GM19455 (cell line): ENCODE measurements around the gene PSG6.
"Not testable (repeated sequence)": the region's sequence is repeated elsewhere in the genome, so short reads cannot be mapped to it uniquely, and the experiment has no call there.

Experiments used
- ATAC-seq: cut with Tn5 transposase; IDR thresholded peaks from one replicate; pipeline ENCODE4 v1.9.1; 2021; ENCODE audit not compliant: unreplicated experiment

The PSG6 gene

DNA sequence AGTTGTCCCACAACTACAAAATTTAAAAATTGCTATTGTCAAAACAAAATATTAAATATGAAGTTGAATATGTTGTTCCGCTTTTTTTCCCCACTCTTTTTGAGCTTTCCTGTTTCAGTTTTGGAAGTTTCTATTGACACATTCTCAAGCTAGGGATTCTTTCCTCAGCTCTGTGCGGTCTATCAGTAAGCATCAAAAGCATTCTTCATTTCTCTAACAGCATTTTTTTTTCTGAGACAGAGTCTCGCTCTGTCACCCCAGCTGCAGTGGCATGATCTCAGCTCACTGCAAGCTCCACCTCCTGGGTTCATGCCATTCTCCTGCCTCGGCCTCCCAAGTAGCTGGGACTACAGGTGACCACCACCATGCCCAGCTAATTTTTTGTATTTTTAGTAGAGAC, 4.8 kb downstream of the PSG6 start:
- ATAC-seq: not testable (repeated sequence)

DNA sequence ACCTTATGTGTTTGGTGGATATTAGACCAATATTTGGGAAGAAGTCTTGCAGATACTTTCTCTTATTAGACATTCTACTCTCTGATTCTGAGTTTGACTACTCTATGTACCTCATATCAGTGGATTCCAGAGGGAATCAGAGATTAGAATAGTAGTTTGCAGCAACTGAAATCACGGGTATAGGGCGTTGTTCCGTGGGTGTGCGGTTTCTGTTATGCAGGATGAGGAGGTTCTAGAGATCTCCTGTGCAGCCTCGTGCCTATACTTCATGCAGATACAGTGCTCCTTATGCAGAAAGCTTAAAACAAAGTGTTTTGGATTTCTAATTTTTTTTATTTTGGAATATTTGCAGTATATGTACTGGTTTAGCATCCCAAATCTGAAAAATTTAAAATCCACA, 6.0 kb downstream of the PSG6 start:
- not testable (repeated sequence) for ATAC-seq

DNA sequence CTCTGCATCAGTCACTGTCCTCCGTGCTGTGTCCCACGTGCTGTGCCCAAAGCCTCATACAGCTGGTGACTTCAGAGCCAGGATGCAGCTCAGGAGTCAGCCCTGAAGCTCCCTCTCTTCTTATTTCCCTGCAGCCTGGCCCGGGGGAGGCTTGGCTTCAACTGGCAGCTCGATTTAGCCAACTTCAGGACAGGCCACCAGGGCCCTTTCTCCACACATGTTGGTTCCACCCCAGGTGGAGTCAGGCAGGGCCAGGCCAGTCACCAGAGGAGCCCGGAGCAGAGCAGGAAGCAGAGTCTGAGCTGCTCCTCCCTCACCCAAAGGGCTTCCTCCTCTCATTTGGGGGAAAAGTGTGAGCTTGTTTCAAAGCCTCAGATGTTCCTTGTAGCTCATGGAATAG, 11.5 kb downstream of the PSG6 start:
- not testable (repeated sequence) for ATAC-seq

DNA sequence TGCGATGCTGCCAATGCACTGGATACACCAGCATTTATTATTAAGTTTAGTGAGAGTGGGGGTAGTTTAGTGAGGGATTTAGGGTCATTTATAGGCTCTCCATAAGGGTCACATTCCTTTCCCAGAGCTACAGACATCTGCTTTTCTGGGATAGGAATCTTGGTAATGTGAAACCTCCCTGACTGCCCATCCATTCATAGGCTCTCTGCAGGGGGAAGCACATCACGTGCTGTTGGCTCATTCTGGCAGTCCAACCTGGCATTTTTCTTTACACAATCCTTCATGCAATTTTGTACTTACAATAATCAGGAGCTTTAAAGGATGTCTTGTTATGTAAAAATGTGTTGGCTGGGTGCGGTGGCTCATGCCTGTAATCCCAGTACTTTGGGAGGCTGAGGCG, 17.1 kb downstream of the PSG6 start:
- not testable (repeated sequence) for ATAC-seq

DNA sequence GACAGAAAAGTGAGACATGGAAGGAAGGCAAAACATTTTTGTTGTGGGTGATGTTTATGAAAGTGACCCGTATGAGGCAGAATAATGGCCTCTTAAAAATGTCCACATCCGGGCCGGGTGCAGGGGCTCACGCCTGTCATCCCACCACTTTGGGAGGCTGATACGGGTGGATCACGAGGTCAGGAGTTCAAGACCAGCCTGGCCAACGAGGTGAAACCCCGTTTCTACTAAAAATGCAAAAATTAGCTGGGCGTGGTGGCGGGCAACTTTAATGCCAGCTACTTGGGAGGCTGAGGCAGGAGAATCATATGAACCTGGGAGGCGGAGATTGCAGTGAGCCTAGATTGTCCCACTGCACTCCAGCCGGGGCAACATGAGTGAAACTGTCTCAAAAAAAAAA, 18.0 kb downstream of the PSG6 start:
- ATAC-seq: not testable (repeated sequence)

DNA sequence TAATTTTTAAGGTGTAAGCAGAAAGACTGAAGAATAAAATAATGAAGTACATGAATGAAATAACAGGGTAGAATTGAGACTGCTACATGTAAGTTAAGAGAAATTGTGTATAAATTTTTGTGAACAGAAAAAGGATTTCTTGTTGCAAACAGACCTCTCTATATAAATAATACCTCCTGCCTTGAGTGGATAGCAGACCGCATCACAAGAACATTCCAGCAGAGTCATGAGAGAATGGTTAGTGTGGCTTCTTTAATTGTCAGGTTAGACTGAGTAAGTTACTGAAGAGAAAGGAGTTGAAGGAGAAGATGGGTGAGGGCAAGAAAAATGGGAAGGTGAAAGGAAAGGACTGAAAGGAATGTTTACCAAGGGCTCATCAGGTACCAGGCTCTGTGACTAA, 18.6 kb downstream of the PSG6 start:
- not testable (repeated sequence) for ATAC-seq

DNA sequence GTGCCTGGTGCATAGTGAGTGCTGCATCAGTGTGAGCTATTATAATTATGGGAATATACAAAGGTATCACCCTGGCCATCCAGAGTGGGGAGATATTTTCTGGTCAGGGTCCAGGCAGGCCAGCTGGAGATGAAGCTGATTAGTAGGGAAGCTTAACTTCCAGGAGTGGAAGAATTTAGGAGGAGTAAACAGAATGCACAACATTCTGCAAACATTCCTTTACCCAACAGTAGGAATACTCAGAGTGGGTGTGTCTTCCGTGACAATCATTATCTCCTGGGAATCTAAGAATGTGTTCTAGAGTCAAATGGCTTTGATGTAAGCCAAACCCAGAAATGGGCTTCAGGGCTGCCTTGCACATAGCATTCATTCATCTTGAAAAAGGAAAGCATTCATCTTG, 19.0 kb downstream of the PSG6 start:
- ATAC-seq: not testable (repeated sequence)

DNA sequence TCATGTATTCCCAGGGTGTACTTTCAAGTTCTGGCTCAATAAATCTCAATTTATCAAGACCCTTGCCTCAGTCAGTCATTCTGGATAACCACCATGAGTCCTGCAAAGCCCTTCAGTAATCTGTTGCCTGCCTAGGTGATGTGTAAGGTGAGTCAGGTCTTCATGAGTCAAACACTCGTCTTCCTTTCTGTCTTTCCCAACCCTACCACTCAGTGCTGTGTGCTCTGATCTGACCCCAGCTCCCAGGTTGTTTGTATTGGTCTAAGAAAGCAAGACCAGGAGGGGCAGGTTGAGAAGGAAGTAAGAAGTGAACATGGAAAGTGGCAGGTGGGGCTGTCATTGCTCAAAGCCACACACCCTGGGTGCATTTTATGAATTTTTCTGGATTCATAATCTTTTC, 20.0 kb downstream of the PSG6 start:
- not testable (repeated sequence) for ATAC-seq

DNA sequence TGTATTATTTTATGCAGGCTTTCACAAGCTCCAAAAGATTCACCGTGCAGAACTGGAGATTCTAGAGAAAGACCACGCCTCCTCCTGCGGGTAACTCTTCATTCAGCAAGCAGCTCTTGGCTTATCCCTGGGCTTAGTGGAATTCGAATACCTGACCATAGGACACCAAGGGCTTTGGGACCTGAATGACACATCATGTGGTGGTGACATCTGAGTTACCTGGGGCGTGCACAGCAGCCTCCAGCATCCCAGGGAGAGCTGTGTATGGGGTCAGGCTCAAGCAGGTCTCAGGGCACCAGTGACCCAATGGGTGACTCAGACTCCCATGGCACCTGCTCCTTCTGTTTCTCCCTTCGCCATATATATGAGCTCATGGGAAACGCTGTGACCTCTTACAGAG, 27.2 kb downstream of the PSG6 start:
- ATAC-seq: not testable (repeated sequence)

DNA sequence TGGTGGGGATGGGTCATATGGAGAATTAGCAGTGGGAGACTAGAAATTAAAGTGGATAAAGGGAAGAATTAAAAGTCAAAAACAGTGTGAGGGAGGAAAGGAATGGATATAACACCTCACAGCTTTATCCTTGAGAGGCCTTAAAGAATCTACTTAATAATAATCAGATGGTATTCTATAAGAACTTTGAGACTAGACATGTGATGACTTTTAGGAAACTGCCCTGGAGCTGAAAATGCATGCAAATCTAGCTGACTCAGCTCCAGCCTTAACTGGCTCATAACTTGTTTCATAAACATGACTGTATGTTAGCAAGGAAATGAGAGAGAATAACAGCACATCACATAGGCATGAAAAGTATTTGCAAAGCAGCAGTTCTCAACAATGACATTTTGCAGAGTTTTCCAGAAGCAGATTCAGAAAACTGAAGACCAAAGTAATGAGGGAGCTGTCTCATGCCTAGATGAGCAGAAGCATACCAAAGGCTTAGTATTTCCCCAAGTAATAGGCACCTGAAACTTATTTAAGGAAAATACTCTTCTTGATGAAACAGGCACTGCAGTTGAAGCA, 29.7 kb downstream of the PSG6 start:
- not testable (repeated sequence) for ATAC-seq

DNA sequence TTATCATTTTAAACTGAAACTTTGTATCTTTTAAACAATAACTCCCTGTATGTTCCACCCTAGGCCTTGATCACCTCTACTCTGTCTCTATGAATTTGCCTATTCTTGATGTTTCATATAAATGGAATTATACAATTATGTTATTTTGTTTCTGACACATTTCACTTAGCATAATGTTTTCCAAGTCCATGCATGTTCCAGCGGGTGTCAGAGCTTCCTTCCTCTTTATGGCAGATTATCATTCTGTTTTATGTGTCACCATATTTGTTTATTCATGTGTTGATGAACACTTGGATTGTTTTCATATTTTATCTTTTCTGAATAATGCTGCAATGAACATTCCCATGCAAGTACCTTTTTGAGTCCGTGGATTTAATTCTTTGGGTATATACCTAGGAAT, 35.0 kb downstream of the PSG6 start:
- not testable (repeated sequence) for ATAC-seq

DNA sequence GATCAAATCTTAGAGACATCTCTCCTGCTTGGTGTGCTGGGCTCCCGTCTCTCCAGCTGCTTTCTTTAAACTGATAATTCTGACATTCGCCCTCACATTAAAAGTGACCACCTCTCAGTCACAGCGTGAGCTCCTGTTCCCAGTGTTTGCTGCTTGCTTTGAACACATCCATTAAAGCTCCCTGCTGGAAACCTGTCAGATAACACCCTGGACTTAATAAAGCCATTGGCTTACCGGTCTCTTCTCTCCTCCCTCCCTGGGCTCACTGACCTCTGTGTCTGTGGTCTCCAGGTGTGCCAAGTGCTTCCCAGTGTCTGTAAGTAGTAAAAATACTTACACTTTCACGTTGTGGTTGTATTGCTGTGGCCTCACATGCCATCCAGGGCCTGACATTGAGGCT, 35.7 kb downstream of the PSG6 start:
- ATAC-seq: not testable (repeated sequence)

DNA sequence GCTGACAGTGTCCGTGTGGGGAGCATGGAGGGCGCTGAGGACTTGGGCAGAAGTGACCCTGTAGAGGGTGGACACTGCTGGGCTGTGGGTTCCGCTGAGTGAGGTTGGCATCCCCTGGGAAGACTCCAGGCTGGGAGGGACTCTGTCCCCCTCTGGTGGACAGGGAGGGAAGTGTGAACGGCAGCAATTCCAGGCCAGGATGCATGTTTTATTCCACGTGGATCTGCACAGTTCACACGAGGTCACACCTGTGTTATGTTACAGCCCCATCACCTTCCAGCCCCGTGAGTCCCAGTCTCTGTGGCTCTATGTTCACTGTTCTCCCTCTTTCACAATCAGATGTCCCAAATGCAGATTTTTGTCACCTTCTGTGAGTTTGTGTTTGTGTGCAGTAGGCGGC, 36.4 kb downstream of the PSG6 start:
- ATAC-seq: not testable (repeated sequence)

DNA sequence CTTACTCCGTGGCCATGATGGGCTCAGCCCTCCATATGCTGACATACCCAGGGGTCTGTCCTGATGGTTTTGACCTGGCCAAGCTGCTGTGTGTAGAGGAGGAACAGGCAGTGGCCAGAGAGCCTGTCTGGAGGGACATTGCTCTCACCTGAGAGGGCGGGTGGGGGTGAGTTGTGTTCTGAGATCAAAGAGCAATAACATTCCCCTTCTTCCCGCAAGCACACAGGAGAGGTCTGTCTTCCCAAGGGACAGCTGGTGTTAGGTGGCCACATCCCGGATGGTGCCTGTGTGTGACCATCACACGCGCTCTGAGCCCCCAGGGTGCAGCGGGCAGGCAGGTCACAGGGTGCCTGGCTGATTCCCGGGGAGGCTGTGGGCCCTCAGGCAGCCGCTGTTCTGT, 37.1 kb downstream of the PSG6 start:
- ATAC-seq: not testable (repeated sequence)

DNA sequence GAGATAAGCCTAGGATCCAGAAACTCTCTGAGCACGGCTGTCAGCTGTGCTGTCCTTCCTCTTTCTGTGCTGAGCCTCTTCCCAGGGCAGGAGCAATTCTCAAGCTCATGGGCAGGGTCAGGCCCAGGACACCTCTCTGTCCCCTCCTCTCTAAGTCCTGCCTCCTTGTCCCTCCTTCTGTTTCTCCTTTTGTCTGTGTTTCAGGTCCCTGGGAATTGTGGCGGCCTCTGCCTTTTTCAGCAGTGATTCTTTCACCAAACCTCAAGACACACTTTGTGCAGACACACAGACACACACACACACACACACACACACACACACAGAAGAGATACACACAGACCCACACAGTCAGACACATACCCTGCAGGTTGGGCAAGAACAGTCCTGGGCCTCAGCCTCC, 38.1 kb downstream of the PSG6 start, which contains the start of gene PSG1:
Gene PSG1, minus strand, starts transcription at position 101 of the 400 bp plus-strand sequence. CDS start 132 bp downstream, outside the sequence.
- no peak for ATAC-seq

DNA sequence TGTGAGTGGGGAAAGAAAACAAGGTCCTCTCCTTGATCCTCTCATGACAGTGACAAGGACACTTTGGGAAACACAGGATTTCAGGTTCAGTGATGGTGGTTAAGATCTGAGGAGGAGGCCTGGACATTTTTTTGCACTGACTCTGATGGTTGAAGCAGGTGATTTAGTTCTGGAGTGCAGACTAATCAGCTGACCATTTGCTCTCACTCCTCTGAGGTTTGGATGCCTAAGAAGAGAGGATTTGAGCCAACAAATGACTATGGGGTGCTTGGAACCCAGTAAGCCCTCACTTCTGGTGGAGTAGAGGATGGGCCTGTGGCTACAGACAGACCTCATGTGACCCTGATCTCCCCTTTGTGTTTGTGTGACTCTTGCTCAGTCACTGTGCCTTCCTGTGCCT, 41.1 kb downstream of the PSG6 start:
- ATAC-seq: not testable (repeated sequence)

DNA sequence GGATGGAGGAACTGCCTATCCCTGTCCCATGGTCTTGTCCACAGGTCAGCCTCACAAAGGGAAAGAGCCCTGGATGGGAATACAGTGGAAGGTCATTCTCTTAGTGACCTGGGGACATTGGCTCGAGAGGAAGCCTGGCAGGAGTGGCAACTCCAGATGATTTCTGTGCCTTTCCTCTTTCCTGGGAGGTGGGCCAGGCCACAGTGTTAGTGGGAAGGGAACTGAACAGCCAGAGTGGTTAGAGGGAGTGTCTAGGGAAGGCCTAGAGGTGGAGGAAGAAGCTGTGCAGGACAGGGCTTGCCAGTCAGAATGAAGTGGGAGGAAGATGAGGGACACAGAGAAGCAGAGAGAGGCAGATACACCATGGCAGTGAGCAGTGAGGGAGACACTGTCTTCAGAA, 41.8 kb downstream of the PSG6 start:
- ATAC-seq: not testable (repeated sequence)

DNA sequence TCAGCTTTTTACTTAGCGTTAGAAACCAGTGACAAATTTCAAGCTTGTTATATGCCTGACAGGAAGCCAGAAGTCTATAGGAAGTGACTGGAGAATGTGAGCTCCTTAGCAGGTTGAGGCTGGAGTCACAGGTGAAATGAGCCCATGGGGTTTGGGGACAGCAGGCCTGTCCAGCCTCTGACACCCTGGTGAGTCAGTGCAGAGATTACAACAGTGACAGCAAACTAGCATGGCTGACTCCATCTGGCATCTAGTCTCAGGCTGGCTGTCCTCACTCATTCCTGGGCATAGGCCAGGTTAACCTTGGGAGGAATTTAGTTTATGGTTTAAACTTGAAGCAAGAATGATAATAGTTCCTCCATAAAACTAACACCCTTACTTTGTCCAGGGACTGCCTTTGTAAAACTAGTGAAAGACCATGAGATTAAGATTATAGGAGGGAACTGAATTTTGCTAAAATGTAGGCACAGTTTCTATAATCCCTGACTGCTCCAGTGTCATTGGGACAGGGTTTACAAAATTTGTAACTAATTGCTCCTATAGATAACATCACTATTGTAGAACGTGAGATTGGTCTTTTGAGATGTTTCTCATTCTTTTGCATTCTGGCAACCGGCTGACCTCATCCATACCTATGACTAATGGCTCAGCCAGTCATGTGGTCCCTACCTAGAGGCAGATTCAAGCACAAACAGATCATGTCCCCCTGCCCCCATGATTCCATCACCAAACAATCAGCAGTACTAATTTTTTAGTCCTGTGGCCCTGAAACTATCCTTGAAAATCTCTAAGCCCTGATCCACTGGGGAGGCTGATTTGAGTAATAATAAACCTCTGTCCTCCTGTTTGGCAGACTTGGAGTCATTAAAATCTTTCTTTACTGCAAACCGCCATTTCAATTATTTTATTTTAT, 42.5 kb downstream of the PSG6 start:
- not testable (repeated sequence) for ATAC-seq

DNA sequence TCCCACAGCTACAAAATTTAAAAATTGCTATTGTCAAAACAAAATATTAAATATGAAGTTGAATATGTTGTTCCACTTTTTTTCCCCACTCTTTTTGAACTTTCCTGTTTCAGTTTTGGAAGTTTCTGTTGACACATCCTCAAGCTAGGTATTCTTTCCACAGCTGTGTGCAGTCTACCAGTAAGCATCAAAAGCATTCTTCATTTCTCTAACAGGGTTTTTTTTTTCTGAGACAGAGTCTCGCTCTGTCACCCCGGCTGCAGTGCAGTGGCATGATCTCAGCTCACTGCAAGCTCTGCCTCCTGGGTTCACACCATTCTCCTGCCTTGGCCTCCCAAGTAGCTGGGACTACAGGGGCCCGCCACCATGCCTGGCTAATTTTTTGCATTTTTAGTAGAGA, 43.6 kb downstream of the PSG6 start:
- not testable (repeated sequence) for ATAC-seq

DNA sequence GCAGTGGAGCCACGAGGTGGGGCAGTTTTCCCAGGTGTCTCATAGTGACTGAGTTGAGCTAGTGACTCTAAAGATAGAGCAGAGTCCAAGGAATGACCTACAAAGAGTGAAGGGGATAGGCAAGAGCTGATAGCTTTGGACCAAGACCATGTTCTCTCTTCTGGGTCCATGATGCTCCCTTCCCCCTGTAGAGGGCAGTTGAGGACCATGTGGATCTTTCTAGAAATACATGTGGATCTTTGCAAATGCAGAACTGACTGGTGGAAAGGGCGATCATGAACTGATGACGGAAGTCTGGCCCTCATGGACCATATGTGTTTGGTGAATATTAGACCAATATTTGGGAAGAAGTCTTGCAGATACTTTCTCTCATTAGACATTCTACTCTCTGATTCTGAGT, 45.1 kb downstream of the PSG6 start:
- no peak for ATAC-seq

DNA sequence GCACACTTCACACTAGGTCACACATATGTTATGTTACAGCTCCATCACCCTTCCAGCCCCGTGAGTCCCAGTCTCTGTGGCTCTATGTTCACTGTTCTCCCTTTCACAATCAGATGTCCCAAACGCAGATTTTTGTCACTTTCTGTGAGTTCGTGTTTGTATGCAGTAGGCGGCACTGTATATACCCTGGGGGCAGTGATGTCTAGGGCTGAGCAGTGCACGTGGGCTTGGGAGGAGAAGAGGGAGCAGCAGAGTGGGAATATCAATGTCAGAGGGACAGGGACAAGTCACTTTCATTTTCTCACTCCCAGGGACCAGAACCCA, 60.2 kb downstream of the PSG6 start:
- ATAC-seq: no peak

DNA sequence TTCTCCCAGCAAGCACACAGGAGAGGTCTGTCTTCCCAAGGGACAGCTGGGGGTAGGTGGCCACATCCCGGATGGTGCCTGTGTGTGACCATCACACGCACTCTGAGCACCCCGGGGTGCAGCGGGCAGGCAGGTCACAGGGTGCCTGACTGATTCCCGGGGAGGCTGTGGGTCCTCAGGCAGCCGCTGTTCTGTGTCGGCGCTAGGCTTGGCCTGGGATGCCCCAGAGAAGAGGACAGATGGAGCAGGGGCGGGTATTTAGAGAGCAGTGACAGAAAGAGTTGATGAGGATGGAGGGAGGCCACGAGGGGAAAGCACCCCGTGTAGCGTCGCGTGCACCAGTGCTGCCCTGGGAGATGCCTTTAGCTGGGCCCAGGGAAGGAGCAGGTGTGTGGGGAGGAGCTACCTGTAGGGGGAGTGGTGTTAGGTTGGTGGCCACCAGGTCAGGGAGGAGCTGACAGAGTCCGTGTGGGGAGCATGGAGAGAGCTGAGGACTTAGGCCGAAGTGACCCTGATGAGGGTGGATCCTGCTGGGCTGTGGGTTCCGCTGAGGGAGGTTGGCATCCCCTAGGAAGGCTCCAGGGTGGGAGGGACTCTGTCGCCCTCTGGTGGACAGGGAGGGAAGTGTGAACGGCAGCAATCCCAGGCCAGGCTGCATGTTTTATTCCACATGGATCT, 60.7 kb downstream of the PSG6 start:
- not testable (repeated sequence) for ATAC-seq
